Fibroblast of upper back skin (primary cell): ENCODE results near the gene MUC13.

Experiments used
- DNase-seq: peaks from one replicate; pipeline ENCODE4 v3.0.0-alpha.2; 2013

MUC13 gene

DNA sequence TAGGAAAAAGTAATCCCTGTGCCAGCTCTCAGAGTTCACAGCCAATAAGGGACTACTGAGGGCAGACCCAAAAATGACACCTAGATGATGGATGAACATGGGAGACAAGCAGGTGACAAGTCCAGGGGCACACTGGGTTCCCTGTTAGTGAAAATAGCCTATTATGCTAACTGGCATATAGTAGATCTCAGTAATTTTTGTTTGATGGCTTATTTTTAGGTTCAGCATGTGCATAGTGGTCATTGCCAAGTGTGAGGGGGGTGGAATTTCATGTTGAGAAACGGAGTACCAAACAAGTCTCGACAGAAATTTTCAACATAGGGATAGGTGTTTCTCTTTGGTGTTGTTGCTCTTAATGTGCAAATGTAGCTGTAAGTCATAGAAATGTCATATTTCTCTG is 41.0 kb downstream of the MUC13 start:
- no peak for DNase-seq

DNA sequence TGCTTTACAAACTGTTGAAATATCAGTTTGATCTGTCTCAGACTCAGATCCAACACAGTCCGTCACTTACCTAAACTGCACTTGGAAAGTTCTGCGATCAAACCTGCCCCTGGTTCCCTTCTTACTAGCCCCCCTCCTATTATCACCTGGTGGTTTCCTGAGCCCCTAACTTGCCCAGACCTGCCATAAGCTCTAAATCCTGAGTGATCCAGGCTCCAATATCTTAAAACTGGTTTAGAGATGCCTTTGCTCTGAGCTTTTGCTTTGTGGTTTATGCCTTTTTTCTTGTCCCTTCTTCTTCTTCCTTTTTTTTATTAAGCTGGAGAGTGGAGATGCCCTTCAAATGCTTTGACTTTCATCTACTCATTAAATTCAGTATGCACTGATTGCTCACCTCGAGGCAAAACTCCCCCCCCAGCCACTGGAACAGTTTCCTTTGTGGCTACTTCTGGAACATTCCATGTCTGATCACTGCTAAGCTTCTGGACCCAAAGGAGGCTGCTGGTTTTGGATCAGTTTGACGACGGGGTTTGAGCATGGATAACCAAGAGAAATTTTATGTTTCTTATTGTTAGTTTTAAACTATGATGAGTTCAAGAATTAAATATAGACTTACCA is 43.9 kb downstream of the MUC13 start:
- DNase-seq: no peak

DNA sequence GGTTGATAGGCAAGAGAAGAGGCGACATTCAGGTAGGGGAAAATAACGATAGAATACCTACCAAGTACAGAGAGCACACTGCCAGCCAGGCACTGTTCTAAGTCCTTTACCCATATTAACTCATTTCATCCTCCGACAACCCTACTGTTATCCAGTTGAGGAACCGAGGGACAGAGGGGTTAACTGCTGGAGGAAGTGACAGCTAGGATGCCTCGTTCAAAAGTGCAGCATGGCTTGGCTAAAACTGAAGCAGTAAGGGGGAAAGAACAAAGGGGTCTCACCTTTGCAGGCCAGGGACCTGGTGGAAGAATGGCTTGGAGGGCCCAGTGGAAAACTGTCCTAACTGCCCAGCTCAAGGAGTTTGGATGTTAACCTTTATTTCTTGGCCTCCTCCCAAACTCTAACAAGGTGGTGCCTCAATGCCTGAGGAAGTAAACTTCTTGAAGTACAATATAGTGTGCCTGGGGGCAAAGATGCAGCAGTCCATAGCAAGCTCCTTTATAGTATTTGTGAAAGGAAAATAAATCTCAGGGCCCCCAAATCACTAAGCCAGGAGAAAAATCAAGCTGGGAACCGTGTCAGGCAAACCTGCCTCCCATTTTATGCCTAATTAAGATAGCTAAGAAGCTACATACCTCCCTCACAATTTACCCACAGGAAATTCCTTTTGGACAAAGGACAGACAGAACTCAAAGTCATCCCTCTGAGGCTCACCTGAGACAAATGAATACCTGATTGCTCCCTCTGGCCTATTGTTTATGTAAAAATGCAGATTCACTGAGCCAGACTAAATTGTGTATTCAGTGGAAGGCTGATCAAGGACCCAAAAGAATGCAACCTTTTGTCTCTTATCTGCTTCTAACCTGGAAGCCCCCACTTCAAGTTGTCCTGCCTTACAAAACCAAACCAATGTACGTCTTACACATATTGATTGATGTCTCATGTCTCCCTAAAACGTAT is 45.8 kb downstream of the MUC13 start:
- no peak for DNase-seq

DNA sequence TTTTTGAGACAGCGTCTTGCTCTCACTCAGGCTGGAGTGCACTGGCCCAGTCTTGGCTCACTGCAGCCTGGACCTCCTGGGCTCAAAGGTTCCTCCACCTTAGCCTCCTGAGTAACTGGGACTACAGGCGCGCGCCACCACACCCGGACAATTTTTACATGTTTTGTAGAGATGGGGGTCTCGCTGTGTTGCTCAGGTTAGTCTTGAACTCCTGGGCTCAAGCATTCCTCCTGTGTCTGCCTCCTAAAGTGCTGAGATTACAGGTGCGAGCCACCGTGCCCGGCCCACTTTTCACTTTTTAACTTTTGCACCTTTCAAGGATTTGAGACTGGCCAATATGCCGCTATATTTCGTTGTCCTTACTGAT is 46.6 kb downstream of the MUC13 start:
- no peak for DNase-seq

DNA sequence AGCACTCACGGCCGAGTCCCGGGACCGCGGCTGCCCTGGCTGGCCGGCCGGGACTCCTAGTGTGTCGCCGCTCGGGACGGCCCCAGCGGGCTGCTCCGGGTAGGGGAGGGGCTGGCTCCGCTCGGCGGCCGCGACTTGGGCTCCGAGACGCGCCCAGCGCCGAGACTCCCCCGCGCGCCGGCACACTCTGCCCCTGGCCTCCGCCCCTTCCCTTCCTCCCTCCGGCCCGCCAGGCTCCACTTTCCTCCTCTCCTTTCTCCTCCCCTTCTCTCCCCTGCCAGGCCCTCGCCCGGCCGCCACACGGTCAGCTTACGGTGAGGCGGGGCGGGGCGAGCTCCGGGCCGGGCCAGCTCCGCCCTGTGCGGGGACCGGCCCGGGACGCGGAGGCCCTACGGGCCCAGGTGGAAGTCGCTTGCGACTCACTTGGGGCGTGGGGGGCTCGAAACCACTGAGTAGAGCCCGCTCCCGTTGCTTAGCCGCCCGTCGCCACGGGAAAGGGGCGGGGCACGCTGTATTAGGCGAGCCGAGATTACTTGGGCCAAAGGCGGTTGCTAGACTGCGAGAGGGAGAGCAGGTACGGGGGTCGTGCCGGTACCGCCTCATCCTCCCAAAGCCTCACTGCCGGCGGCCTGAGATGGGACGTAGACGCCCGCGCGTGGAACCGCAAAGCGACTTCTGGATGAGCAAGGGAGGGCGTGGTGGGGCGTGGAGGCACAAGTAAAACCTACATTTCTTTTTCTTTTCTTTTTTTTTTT is 47.2 kb downstream of the MUC13 start, which contains the start of gene ITGB5:
Gene ITGB5, minus strand, starts transcription at position 189 of the 755 bp plus-strand sequence. CDS start 365 bp downstream, outside the sequence.
- peak; percentile 74 for DNase-seq

DNA sequence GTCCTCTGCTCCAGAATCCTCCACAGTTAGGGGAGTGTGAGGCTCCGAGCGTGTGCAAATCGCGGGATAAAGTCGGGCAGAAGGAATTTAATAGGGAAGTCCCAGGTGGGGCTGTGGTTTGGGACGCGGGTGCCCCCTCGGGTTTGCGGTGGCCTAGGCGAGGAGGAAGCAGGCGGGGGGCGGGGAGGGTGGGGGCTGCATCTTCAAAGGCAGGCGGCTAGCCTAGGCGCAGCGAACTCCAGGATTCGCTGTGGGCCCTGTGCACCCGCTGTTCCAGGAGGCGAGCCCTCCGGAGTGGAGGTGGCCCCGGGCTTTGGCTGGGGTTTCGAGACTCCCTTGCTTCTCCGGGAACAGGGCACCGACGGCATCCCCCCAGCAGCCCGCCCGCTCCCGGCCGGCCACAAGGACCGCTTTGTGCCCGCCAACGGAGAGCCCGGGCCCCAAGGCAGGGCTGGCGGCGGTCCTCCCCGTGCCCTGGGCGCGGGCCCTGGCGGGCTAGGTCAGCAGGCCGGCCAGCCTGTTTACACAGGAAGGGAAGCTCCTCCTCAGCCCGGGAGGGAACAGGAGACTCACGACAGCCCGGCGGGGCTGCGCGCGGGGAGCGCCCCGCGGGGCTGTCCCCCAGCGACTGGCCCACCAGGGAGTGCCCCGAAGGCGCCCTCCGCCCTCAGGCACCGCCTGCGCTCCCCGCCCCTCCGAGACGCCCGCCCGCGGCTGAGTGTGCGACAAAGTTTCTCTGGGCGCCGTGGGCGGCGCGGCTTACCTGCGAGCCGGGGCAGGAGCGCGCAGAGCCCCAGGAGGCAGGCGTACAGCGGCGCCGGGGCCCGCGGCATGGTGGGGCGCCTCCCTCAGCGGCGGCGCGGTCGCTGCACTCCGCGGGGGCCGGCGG is 48.1 kb downstream of the MUC13 start:
- peak; percentile 39 for DNase-seq

DNA sequence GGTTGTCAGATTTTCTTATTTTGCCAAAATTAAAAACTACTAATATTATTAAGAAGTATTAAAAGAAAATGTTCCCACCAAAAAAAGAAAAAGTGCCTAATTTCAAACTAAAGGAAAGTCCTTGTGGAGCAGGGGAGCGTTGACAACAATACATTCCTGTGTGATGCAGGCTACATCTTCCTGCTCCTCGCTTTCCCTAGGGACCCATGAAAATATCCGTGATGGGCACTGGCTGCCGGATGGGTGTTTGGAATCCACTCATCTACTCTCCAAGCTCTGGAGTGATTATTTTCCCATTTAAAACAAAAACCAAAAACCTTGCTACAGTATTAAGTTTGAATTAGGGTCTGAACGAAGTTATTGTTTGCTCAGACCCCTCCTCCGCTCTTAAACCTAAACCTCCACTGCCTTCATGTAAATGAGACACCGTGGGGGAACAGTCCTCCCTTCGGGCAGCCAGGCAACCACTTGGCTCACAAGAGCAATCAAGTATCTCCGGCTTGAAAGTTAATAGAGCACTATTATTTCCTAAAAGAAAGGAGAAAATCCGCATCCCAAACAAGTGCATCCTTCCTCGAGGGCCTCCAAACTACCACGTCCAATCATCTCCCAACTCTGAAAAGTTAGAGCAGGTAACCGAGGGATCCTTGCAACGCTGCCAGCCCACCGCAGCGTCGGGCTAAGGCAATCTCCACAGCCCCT is 48.9 kb downstream of the MUC13 start:
- DNase-seq: peak; percentile 56

DNA sequence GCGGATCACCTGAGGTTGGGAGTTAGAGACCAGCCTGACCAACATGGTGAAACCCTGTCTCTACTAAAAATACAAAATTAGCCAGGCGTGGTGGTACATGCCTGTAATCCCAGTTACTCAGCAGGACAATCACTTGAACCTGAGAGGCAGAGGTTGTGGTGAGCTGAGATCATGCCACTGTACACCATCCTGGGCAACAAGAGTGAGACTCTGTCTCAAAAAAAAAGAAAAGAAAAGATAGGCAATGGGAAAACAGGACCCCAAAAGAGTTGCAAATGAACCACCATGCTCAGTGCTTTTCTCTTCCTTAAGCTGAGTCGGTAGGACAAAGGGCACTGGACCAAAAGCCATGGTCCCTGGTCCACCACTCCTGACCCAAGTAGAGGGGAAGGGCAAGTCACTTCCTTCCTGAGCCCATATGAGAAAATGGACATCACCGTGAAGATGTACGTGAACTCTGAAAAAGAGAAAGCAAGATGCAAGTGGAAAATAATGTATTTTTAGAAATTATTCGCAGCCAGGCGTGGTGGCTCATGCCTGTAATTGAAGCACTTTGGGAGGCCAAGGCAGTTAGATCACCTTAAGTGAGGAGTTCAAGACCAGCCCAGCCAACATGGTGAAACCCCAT is 50.0 kb downstream of the MUC13 start:
- DNase-seq: no peak

DNA sequence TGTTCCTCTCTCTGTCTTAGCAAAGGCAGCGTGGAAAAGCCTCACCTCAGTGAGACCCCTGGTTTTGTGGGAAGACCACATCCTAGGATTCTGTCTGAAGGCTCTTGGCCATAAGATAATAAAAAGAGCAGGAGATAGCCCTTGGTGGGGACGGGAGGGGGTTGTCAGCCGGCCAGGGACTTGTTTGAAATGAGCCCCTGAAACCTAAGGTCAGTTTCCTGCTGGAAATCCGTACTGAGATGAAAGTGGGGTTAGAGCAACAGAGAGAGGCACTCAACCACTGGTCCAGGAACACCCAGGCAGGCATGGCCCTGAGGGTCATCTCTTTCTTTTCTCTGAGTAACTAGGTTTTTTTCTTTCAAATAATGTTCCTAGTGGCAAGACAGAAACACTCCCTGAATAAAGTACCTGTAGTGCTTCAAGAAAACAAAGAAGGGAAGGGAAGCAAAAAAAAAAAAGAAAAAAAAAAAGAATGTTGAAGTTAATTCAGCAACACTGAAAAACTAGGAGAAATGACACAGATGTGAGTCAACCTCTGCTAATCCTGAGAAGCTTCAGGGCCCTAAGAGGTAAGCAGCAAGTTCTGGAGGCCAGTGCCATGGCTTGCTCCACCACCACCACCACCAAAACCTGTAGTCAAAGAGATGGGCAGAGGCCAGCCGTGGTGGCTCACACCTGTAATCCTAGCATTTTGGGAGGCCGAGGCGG is 50.6 kb downstream of the MUC13 start:
- DNase-seq: no peak

DNA sequence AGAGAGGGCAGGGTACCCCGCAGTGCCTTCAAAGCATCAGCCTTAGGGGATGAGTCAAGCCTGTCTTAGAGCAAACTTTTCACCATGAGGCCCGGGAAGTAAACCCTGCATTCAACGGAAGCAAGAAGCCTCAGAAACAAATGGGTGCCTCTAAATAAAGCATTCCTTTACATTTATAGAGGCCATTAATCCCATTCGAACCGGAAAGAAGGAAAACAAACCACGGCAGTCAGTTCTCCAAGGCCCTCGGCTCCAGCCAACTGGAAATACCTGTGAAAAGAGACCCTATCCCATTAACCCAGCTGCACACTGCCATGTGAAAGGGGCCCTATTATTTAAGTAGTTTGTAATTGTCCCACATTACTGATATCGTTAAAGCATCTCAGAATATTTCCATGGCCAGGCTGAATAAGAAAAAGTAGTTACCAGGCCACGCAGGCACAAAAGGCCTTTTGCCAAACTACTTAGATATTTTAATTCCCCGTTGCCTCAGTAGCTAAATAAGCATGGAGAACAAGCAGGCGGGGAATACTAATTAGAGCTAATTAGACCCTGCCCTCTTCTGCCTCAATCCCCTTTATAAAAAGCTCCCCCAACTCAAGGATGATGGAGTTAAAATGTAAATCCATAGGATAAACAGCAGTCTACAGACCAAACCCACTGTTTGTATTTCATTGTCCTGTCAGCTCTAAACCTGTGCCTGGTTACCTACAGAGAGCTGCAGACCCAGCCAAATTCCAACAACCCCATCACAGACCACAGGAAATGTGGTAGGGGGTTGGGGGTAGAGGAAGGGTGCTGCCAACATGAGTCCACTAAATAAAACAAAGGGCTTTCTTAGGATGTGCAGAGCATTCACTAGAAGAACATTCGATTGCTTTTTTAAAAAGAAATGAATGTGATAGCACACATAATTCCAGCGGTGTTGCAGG is 51.5 kb downstream of the MUC13 start:
- peak; percentile 46 for DNase-seq

DNA sequence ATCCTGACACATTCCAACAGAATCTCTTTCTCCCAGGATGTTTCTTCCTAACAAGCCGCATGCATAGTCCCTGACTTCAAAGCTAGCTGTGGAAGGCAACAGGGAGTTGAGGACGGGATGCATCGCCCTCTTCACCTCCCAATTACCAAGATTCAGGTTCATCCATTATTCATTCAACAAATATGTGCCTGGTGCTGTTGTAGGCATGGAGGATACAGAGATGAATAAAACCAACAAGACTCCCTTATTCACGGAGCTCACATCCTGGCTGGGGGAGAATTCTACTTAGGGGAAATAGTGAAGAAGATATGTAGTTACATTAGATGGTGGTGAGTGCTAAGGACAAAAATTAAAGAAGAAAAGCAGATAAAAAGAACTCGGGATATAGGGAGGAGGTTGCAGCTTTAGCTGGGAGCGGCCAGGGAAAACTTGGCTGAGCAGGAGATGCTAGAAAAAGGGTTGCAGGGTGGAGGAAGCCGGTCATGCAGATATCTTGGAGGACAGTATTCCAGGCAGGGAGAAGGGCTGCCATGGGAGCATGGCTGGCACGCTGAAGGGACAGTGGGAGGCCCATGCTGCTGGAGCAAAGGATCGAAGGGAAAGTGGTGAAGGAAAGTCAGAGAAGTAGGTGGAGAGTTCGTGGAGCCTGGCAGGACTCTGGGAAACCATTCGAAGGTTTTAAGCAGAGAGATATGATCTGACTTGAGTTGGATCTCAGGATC is 52.4 kb downstream of the MUC13 start:
- DNase-seq: no peak

DNA sequence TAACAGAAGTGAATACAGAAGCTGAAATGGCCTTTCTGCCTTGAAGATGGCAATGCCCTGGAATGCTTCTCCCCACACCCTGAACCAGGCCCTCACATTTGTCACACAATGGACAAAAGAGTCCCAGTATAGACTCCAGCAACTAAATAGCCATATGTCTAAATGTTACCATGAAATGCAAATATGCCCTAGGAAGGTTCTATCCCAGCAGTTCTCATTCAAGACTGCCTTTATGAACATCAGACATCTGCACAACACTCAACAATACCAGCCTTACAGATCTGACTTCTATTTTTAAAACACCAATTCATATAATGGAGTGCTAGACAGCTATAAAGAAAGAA is 55.2 kb downstream of the MUC13 start:
- no peak for DNase-seq

DNA sequence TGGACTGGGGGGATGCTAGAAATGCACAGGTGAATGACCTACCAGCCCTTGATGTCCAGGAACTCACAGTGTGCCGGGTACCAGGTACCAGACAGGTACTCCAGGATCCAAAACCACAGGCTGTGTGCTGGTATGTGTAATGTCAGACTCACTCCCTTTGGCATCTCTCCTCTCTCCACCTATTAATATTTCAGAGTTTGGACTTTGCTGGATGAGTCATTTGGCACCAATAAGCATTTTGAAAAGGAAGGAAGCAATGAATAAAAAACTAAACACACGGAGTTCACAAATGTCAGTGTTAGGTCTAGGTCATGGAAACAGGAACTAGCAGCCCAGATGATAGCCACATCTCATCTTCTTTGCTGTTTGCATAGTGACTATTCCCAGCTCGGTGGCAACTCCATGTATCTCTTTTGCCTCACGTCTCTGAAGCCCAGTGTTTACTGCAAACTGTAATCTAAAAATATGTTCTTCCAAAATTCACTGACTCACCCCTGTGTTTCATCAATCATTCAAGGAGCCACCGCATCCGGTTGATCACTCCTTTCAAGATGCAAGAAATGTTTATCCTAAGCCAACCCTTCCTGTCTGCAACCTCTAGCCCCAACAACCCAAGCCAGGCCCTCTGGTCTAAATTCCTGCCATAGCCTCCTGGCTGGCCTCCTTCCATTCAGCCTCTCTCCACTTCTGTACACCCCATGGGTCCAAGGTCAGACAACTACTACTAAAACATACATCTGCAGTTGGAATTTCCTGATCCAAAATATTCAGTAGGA is 55.8 kb downstream of the MUC13 start:
- DNase-seq: peak; percentile 97

DNA sequence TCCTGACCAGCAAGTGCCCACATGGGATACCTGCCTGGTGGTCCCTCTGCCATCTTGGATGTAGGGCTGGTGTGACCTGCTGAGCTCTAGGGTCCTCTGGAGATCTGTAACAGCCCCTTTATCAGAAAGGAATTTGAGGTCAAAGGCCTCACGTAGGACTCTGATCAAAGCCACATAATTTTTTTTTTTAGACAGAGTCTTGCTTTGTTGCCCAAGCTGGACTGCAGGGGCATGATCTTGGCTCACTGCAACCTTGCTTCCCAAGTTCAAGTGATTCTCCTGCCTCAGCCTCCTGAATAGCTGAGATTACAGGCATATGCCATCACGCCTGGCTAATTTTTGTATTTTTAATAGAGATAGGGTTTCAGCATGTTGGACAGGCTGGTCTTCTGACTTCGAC is 56.9 kb downstream of the MUC13 start:
- DNase-seq: no peak

DNA sequence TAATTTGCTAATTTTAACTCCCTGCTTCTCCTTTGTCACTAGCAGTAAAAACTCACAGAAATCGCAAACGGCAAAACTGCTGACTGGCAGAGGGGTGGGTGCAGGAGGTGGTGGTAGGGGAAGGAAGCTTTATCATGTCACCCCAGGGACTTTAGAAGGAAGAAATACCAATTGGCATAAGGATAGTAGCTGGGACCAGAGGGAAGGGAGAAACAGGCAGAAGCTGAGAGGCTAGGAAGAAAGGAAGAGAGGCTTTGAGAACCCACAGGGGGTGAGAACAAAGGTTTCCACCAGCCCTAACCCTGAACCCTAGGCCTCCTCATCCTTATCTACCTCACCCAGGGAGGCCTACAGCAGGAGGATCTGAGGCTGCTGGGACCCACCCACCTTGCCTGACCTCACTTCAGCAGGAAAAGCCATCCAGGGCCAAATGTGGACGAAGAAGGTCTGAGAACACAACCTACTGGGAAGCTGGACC is 58.1 kb downstream of the MUC13 start:
- no peak for DNase-seq

DNA sequence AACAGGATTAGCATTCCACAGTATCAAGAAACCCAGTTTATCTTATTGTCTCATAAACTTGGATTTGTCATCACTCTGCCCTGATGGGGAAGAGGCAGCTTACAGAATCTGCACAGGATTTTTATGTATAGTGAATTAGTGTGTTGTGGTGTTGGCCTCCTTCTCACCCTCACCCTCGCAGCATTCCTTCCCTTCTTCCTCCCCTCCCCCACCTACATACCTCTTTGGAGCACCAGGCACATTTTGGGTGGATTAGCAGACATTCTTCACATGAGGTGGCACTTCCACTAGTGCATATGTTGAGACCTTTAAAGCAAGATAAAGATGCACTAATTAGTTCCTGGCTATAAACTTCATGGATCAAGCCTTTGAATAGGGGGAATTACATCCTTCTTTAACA is 61.3 kb downstream of the MUC13 start:
- DNase-seq: peak; percentile 33

DNA sequence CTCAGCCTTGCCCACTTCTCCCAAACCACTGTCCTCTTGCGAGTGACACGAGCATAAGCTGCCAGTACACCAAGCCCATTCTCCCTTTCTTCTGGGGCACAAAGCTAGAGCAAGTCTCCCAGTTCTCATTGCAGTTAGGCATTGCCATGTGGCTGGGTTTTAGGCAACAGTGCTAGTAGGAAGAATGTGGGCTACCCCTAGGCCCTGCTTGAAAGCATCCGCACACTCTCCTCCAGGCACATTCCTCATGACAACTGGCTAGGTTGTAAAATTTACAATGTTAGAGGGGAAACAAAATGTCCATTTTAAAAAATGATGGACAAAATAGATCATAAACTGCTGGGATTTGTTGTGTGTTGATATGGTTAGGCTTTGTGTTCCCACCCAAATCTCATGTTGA is 67.0 kb downstream of the MUC13 start:
- no peak for DNase-seq

DNA sequence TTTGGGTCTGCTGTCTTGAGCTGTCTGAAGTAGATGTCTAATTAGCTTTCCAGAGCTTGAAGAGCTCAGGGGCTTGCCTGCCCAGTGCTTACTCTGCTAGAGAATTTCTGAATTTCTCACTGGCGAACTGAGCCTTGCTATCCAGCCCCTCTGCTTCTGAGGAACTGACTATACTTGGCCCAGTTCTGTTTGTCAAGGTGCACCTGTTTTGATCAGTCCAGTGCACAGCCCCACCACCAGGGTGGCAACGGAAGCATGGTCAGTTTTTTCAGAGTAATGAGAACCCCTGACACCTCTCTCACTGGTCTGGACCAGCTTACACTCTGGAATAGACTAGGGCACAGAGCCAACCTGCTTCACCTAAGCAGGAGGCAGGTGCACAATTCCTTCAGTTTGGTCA is 72.5 kb downstream of the MUC13 start:
- DNase-seq: no peak
